ENCODE results near the gene SLN.
"Not testable (repeated sequence)": the region's sequence is repeated elsewhere in the genome, so short reads cannot be mapped to it uniquely, and the experiment has no call there.

The SLN gene

GRCh38 chr11:107711861-107712755, at the start of gene SLN:
Gene SLN, minus strand, starts transcription at chr11:107712056.
- DNase-seq: no peak

GRCh38 chr11:107758719-107759355, 47.0 kb upstream of the SLN start:
- DNase-seq: not testable (repeated sequence)

- no peak for DNase-seq
These were observed 45.8 kb upstream of the SLN start for GRCh38 chr11:107757661-107758060.

- DNase-seq: no peak
These were observed 44.7 kb upstream of the SLN start for GRCh38 chr11:107756553-107756952.

- DNase-seq: no peak
These were observed 41.3 kb upstream of the SLN start for GRCh38 chr11:107752949-107753822.

GRCh38 chr11:107752508-107752907, 40.7 kb upstream of the SLN start:
- DNase-seq: no peak

- no peak for DNase-seq
These were observed 39.2 kb upstream of the SLN start for GRCh38 chr11:107751082-107751481.

- DNase-seq: no peak
These were observed 38.5 kb upstream of the SLN start for GRCh38 chr11:107750313-107750712.

- no peak for DNase-seq
These were observed 35.8 kb upstream of the SLN start for GRCh38 chr11:107747622-107748021.

GRCh38 chr11:107744736-107745135, 32.9 kb upstream of the SLN start:
- no peak for DNase-seq

- no peak for DNase-seq
These were observed 31.3 kb upstream of the SLN start for GRCh38 chr11:107743191-107743590.

GRCh38 chr11:107741044-107741823, 29.4 kb upstream of the SLN start:
- DNase-seq: no peak

GRCh38 chr11:107740271-107740670, 28.4 kb upstream of the SLN start:
- DNase-seq: no peak

- no peak for DNase-seq
These were observed 24.7 kb upstream of the SLN start for GRCh38 chr11:107736546-107736945.

- DNase-seq: no peak
These were observed 21.7 kb upstream of the SLN start for GRCh38 chr11:107733518-107733917.

- no peak for DNase-seq
These were observed 20.8 kb upstream of the SLN start for GRCh38 chr11:107732689-107733051.

GRCh38 chr11:107731941-107732688, 20.3 kb upstream of the SLN start:
- no peak for DNase-seq

GRCh38 chr11:107722662-107723061, 10.8 kb upstream of the SLN start:
- DNase-seq: no peak

- DNase-seq: no peak
These were observed 9.4 kb upstream of the SLN start for GRCh38 chr11:107721207-107721606.

GRCh38 chr11:107720303-107720774, 8.5 kb upstream of the SLN start:
- DNase-seq: no peak

GRCh38 chr11:107719557-107720302, 7.9 kb upstream of the SLN start:
- DNase-seq: no peak

All from activated CD8-positive, alpha-beta memory T cell treated with anti-CD3 and anti-CD28 coated beads, Interleukin-2, amount 50 U/mL, for 48 hours (primary cell).